Ascending aorta (tissue), 2 donors: ENCODE measurements around the gene CCR2. TPM values are rescaled to one million over a fixed set of nuclear protein-coding genes. Genes with fewer than 3 reads are reported as not detected.

Experiments
- DNase-seq, 2 donors: peaks; one replicate each; pipeline ENCODE4 v3.0.0-alpha.2; 2019; ENCODE audit warnings: low spot score in 2 of 2
- H3K27ac ChIP-seq, 2 donors: fragments of 200-600 bp; sonication (generic); one replicate each; pipeline ENCODE4 v1.5.1; 2016 to 2017; ENCODE audit warnings: mild to moderate bottlenecking in 1 of 2
- H3K27me3 ChIP-seq: fragments of 200-600 bp; sonication (generic); one replicate; pipeline ENCODE4 v1.5.1; 2017
- H3K36me3 ChIP-seq, 2 donors: fragments of 200-600 bp; sonication (generic); one replicate each; pipeline ENCODE4 v1.5.1; 2016
- H3K4me1 ChIP-seq, 2 donors: fragments of 200-600 bp; sonication (generic); one replicate each; pipeline ENCODE4 v1.5.1; 2016 to 2017; ENCODE audit warnings: mild to moderate bottlenecking in 1 of 2
- H3K4me3 ChIP-seq, 2 donors: fragments of 200-600 bp; sonication (generic); one replicate each; pipeline ENCODE4 v1.5.1; 2016 to 2017; ENCODE audit warnings: mild to moderate bottlenecking in 1 of 2
- H3K9me3 ChIP-seq, 2 donors: fragments of 200-600 bp; sonication (generic); one replicate each; pipeline ENCODE4 v1.5.1; 2016
- intact Hi-C: fragments of 100-400 bp; cut with DNase I; formaldehyde crosslinking; loops from one replicate; pipeline ENCODE4 v1.15.1; 2023
- total RNA-seq: library from RNA; depleted of rRNA; stranded (reverse); fragments of >200 nt; gene quantifications from one replicate; pipeline ENCODE4 v1.1.0, GENCODE V29; 2016
- TF ChIP-seq, protein P1 (sequence below), 3 experiments: fragments of 200-600 bp in 2 of 3; fragments of 450-650 bp in 1 of 3; sonication (generic) in 2 of 3; IDR thresholded peaks; one replicate each; pipeline ENCODE4 v1.5.1; 2016 to 2019; ENCODE audit warnings: antibody characterized with exemption in 3 of 3, mild to moderate bottlenecking in 1 of 3, moderate library complexity in 1 of 3

CCR2 gene
- total RNA-seq, 1 donor from 2014 or later, result 0.11 TPM

DNA sequence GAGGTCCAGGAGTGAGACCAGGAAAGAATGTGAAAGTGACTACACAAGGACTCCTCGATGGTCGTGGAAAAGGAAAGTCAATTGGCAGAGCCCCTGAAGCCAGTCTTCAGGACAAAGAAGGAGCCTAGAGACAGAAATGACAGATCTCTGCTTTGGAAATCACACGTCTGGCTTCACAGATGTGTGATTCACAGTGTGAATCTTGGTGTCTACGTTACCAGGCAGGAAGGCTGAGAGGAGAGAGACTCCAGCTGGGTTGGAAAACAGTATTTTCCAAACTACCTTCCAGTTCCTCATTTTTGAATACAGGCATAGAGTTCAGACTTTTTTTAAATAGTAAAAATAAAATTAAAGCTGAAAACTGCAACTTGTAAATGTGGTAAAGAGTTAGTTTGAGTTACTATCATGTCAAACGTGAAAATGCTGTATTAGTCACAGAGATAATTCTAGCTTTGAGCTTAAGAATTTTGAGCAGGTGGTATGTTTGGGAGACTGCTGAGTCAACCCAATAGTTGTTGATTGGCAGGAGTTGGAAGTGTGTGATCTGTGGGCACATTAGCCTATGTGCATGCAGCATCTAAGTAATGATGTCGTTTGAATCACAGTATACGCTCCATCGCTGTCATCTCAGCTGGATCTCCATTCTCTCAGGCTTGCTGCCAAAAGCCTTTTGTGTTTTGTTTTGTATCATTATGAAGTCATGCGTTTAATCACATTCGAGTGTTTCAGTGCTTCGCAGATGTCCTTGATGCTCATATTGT lies 6.0 kb downstream of the CCR2 start:
- no peaks in the 10 kb centered on the region for H3K9me3 ChIP-seq
- DNase-seq, result no peak
- no peak overlapping the region for H3K27ac ChIP-seq
- no peaks in the 10 kb centered on the region for H3K4me1 ChIP-seq
- intact Hi-C loops, result no loop called here
- H3K36me3 ChIP-seq, result no peaks in the 10 kb centered on the region
- TF ChIP-seq, protein P1, sequence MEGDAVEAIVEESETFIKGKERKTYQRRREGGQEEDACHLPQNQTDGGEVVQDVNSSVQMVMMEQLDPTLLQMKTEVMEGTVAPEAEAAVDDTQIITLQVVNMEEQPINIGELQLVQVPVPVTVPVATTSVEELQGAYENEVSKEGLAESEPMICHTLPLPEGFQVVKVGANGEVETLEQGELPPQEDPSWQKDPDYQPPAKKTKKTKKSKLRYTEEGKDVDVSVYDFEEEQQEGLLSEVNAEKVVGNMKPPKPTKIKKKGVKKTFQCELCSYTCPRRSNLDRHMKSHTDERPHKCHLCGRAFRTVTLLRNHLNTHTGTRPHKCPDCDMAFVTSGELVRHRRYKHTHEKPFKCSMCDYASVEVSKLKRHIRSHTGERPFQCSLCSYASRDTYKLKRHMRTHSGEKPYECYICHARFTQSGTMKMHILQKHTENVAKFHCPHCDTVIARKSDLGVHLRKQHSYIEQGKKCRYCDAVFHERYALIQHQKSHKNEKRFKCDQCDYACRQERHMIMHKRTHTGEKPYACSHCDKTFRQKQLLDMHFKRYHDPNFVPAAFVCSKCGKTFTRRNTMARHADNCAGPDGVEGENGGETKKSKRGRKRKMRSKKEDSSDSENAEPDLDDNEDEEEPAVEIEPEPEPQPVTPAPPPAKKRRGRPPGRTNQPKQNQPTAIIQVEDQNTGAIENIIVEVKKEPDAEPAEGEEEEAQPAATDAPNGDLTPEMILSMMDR (IDR thresholded peaks at IDR 0.05), result no peak
- H3K4me3 ChIP-seq, result no peak overlapping the region
- H3K27me3 ChIP-seq, result no peaks in the 10 kb centered on the region

DNA sequence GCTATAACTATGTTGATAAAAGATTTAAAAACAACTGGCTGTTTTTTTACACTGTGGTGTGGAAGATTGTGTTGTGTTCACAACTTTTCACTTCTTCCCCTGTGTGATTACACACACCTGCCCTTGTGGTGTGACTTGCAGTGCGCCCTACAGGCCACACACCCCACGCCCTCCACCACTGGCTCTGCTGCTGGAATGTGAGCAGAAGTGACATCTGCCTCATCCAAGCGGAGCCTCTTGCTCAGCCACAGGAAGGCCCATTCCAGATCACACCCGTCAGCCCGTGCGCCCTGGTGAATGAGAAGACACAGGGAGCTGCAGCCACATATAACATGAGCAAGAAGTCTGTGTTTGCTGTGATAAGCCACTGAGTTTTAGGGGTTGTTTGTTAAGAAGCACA lies 7.0 kb downstream of the CCR2 start:
- H3K27ac ChIP-seq, result no peak overlapping the region
- intact Hi-C loops, result no loop called here
- H3K4me3 ChIP-seq, result no peak overlapping the region
- TF ChIP-seq, protein P1 (IDR thresholded peaks at IDR 0.05), result no peak
- no peak for DNase-seq
- H3K27me3 ChIP-seq, result no peaks in the 10 kb centered on the region
- no peaks in the 10 kb centered on the region for H3K4me1 ChIP-seq
- no peaks in the 10 kb centered on the region for H3K36me3 ChIP-seq
- H3K9me3 ChIP-seq, result no peaks in the 10 kb centered on the region

DNA sequence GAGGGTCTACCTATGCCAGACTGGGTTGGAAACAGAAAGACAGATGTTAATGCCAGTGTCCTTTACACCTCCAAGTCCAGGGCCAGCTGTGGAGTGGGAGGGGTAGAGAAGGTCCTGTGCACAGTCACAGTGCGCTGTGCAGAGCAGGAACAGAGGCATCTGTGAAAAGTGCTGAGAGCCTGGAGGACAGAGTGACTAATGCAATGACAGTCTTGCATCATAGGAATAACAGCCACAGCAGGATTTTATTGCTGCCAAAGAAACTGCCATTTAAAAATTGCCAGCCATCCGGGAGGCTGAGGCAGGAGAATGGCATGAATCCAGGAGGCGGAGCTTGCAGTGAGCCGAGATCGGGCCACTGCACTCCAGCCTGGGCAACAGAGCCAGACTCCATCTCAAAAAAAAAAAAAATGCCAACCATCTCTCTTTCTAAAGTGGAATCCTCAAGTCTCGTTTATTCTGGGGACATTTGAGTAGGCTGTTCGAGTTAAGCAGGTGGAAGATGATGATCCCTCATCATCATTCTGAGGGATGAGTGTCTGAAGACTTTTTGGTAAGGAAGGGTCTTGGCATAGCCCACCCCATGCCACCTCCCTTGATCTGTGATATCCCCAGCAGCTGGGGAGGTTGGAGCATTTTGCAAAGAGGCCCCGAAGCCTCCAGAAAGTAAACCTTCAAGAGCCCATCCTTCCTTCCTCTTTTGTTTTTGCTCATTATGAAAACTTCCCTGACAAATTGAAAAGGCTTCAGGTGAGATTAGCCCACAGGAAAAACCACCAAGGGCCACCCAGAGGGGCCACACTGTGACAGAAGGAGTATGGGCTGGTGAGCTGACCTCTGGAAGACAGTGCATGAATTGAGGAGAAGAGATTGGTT lies 7.7 kb downstream of the CCR2 start:
- H3K4me1 ChIP-seq, result no peaks in the 10 kb centered on the region
- no peaks in the 10 kb centered on the region for H3K27me3 ChIP-seq
- H3K9me3 ChIP-seq, result no peaks in the 10 kb centered on the region
- H3K4me3 ChIP-seq, result no peak overlapping the region
- no peak for DNase-seq
- intact Hi-C loops, result no loop called here
- TF ChIP-seq, protein P1 (IDR thresholded peaks at IDR 0.05), result no peak
- no peaks in the 10 kb centered on the region for H3K36me3 ChIP-seq
- no peak overlapping the region for H3K27ac ChIP-seq

DNA sequence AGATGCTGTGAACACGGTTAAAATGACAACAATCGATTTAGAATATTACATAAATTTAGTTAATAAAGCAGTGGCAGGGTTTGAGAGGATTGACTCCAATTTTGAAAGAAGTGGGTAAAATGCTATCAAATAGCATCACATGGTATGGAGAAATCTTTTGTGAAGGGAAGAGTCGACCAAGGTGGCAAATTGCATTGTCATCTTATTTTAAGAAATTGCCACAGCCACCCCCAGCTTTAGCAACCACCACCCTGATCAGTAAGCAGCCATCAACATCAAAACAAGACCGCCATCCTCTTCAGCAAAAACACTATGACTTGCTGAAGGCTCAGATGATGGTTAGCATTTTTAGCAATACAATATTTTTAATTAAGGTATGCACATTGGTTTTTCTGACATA lies 11.1 kb downstream of the CCR2 start:
- intact Hi-C loops, result no loop called here
- Histone ChIP-seq H3K4me3 (no peak overlapping the region), H3K27me3 (no peaks in the 10 kb centered on the region), H3K27ac (no peak overlapping the region), H3K36me3 (no peaks in the 10 kb centered on the region), H3K4me1 (no peaks in the 10 kb centered on the region), H3K9me3 (no peaks in the 10 kb centered on the region)
- TF ChIP-seq, protein P1 (IDR thresholded peaks at IDR 0.05), result no peak
- no peak for DNase-seq

DNA sequence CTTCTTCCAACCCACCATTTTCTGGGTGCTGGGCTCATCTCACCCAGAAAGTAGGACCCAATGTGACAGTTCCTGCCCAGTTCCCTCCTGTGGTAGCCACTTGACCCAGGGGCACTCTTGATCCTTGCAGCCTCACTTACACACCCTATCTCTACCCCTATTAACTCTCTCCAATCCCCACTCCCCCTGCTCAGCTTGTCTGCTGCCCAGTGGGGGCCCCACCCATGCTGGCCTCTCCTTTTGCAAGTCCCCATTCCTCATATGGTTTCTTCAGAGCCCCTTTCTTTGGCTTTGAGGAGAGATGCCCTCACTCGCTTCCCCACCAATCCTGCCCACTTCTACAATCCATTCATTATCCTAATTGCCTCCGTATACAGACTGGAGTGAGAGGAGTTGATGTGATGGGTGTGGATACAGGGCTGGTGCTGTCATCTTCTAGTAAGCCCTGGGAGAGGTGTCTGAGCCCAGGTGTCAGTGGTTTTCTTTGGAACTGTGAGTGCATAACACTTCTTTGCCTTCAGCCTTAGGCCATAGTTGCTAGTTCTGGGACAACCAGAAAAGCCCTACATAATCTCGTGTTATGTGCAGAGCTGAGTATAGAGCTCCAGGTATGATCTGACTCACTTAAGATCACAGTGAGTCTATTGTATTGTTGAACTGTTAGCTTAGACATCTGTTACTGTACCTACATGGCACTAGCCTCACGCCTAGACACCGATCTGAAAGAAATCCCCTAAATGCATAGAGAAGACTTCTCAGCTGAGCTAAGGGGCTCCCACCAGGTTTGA lies 12.0 kb downstream of the CCR2 start:
- no peaks in the 10 kb centered on the region for H3K4me1 ChIP-seq
- no peak overlapping the region for H3K27ac ChIP-seq
- no peaks in the 10 kb centered on the region for H3K9me3 ChIP-seq
- no peak for DNase-seq
- TF ChIP-seq, protein P1 (IDR thresholded peaks at IDR 0.05), result no peak
- no peak overlapping the region for H3K4me3 ChIP-seq
- no peaks in the 10 kb centered on the region for H3K27me3 ChIP-seq
- no peaks in the 10 kb centered on the region for H3K36me3 ChIP-seq
- intact Hi-C loops, result no loop called here
